NT2/D1 (cell line): ENCODE results near the gene MAPK14.

Experiments
- DNase-seq: peaks from one replicate; pipeline ENCODE4 v3.0.0-alpha.2; 2011; ENCODE audit warnings: low read depth, low spot score
- H3K27me3 ChIP-seq: 2 replicates; pipeline ENCODE4 v1.6.0; 2011; ENCODE audit warnings: mild to moderate bottlenecking; ENCODE audit not compliant: insufficient read length, insufficient read depth
- H3K36me3 ChIP-seq: 2 replicates; pipeline ENCODE4 v1.6.1; 2011; ENCODE audit warnings: mild to moderate bottlenecking, low read length, mixed read lengths; ENCODE audit not compliant: insufficient read depth, insufficient read length
- H3K4me1 ChIP-seq: 2 replicates; pipeline ENCODE4 v1.5.1; 2011; ENCODE audit not compliant: insufficient read depth, insufficient read length
- H3K4me3 ChIP-seq: 2 replicates; pipeline ENCODE4 v1.5.1; 2011; ENCODE audit warnings: low read depth; ENCODE audit not compliant: insufficient read length
- H3K9ac ChIP-seq: 2 replicates; pipeline ENCODE4 v1.6.0; 2011; ENCODE audit warnings: low read depth; ENCODE audit not compliant: insufficient read length
- H3K9me3 ChIP-seq: 2 replicates; pipeline ENCODE4 v1.5.1; 2011; ENCODE audit warnings: mild to moderate bottlenecking, low read length; ENCODE audit not compliant: insufficient read depth
- SUZ12 ChIP-seq: IDR thresholded peaks from 2 replicates; pipeline ENCODE4 v1.6.1; 2011; ENCODE audit not compliant: insufficient read length, insufficient read depth; ENCODE audit errors: extremely low read depth
- YY1 ChIP-seq: IDR thresholded peaks from 2 replicates; pipeline ENCODE4 v1.6.1; 2011; ENCODE audit not compliant: insufficient read length, insufficient read depth
- ZNF274 ChIP-seq: IDR thresholded peaks from 2 replicates; pipeline ENCODE4 v1.6.1; 2011; ENCODE audit warnings: mild to moderate bottlenecking, low read depth, low read length

The MAPK14 gene

GRCh38 chr6:36064770-36065396 lies 37.3 kb downstream of the MAPK14 start:
- Histone ChIP-seq H3K4me3 (no peak overlapping the region), H3K36me3 (peaks cover 3% of the 10 kb centered on the region), H3K9ac (no peak overlapping the region), H3K9me3 (no peaks in the 10 kb centered on the region), H3K27me3 (no peaks in the 10 kb centered on the region), H3K4me1 (no peaks in the 10 kb centered on the region)
- TF ChIP-seq YY1 (no peak), SUZ12 (no peak), ZNF274 (no peak)
- no peak for DNase-seq

GRCh38 chr6:36065916-36066315 lies 38.3 kb downstream of the MAPK14 start:
- TF ChIP-seq ZNF274 (no peak), YY1 (no peak), SUZ12 (no peak)
- H3K27me3 ChIP-seq = no peaks in the 10 kb centered on the region
- no peak overlapping the region for H3K9ac ChIP-seq

GRCh38 chr6:36066817-36067216 lies 39.2 kb downstream of the MAPK14 start:
- DNase-seq = no peak
- Histone ChIP-seq H3K4me3 (no peak overlapping the region), H3K9ac (no peak overlapping the region), H3K36me3 (no peaks in the 10 kb centered on the region), H3K9me3 (no peaks in the 10 kb centered on the region), H3K27me3 (no peaks in the 10 kb centered on the region), H3K4me1 (no peaks in the 10 kb centered on the region)
- TF ChIP-seq SUZ12 = no peak
- TF ChIP-seq ZNF274 = no peak
- TF ChIP-seq YY1 = no peak

More at GRCh38 chr6:36065916-36066315, 38.3 kb downstream of the MAPK14 start:
- Histone ChIP-seq H3K9me3 (no peaks in the 10 kb centered on the region), H3K4me3 (no peak overlapping the region), H3K36me3 (no peaks in the 10 kb centered on the region), H3K4me1 (no peaks in the 10 kb centered on the region)
- DNase-seq = no peak

- H3K9me3 ChIP-seq = no peaks in the 10 kb centered on the region
- no peak for TF ChIP-seq SUZ12
- TF ChIP-seq YY1 = no peak
- no peak for TF ChIP-seq ZNF274
- no peak for DNase-seq
- H3K9ac ChIP-seq = no peak overlapping the region
- no peaks in the 10 kb centered on the region for H3K27me3 ChIP-seq
- no peaks in the 10 kb centered on the region for H3K4me1 ChIP-seq
- H3K36me3 ChIP-seq = no peaks in the 10 kb centered on the region
- no peak overlapping the region for H3K4me3 ChIP-seq
Observed at GRCh38 chr6:36067374-36068011, 39.9 kb downstream of the MAPK14 start.

- Histone ChIP-seq H3K36me3 (no peaks in the 10 kb centered on the region), H3K9ac (no peak overlapping the region), H3K27me3 (no peaks in the 10 kb centered on the region), H3K4me3 (no peak overlapping the region), H3K9me3 (no peaks in the 10 kb centered on the region), H3K4me1 (no peaks in the 10 kb centered on the region)
- DNase-seq = no peak
- TF ChIP-seq ZNF274 (no peak), YY1 (no peak), SUZ12 (no peak)
Observed at GRCh38 chr6:36068012-36068392, 40.4 kb downstream of the MAPK14 start.

GRCh38 chr6:36068586-36068985 lies 41.0 kb downstream of the MAPK14 start:
- Histone ChIP-seq H3K9ac (no peak overlapping the region), H3K27me3 (no peaks in the 10 kb centered on the region), H3K4me3 (no peak overlapping the region), H3K36me3 (no peaks in the 10 kb centered on the region), H3K4me1 (no peaks in the 10 kb centered on the region), H3K9me3 (no peaks in the 10 kb centered on the region)
- DNase-seq = no peak
- TF ChIP-seq ZNF274 (no peak), YY1 (no peak), SUZ12 (no peak)

- H3K27me3 ChIP-seq = no peaks in the 10 kb centered on the region
- TF ChIP-seq ZNF274 (no peak), SUZ12 (no peak), YY1 (no peak)
- DNase-seq = no peak
- H3K36me3 ChIP-seq = no peaks in the 10 kb centered on the region
- H3K4me1 ChIP-seq = no peaks in the 10 kb centered on the region
- H3K9me3 ChIP-seq = no peaks in the 10 kb centered on the region
- no peak overlapping the region for H3K9ac ChIP-seq
- no peak overlapping the region for H3K4me3 ChIP-seq
Observed at GRCh38 chr6:36069573-36069972, 42.0 kb downstream of the MAPK14 start.
